GM19324 (cell line): Measurements from ENCODE around the gene ENPP1.
"Not testable (repeated sequence)": the region's sequence is repeated elsewhere in the genome, so short reads cannot be mapped to it uniquely, and the experiment has no call there.

Source experiments
- ATAC-seq: cut with Tn5 transposase; IDR thresholded peaks from one replicate; pipeline ENCODE4 v1.9.1; 2021; ENCODE audit warnings: mild to moderate bottlenecking, moderate library complexity; ENCODE audit not compliant: unreplicated experiment, low FRiP score

The ENPP1 gene

DNA sequence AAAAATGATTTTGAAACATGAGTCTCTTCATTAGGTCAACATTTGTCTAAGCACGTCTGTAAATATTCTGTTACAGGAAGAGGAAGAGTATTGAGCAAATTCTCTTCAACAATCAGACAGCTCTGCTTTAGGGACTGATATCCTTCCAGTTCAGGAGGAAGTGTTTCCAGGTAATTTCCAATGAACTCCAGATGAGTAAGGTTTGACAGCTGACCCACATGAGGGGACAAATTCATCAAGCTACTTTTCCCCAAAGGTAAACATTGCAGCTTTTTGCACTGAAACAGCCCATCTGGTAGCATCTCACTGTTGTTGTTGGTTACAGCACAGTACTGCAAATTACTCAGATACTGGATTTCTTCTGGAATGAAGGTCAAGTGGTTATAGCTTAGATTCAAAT, 18.1 kb downstream of the ENPP1 start:
- ATAC-seq: no peak

DNA sequence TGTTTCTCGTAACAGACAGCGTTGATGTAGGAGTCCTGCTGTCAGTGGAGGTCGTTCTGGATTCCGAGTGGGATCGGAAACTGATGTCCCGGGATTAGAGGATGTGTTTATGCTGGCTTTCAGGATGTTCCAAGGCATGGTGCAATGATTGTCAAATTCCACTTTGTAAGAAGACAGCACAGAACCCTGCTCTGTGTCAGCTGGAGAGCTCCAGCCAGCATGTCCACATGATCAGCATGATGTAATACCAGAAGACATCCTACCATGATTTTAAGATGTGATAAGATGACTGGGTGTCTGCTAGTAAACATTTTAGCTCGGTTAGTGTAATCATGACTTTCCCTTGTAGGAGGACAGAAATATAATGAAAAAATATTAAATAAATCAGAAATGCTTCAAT, 20.3 kb downstream of the ENPP1 start:
- no peak for ATAC-seq

DNA sequence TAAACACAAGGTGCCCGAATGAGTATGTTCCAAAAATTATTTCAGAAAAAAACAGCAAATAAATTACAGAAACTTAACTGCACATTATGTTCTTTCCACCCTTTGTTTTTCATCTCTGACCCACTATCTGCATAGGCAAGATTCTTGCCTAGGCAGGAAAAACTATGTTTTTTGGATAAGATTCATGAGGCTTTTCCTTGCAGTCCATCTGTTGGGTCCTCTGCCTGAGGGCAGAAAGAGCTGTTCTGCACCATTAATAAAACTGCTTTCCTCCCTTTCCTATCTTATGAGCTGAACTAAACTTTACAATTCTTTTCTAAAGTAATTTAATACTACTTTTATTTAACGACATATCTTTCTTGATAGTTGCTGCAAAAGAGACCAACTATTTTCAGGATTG, 21.1 kb downstream of the ENPP1 start:
- no peak for ATAC-seq

DNA sequence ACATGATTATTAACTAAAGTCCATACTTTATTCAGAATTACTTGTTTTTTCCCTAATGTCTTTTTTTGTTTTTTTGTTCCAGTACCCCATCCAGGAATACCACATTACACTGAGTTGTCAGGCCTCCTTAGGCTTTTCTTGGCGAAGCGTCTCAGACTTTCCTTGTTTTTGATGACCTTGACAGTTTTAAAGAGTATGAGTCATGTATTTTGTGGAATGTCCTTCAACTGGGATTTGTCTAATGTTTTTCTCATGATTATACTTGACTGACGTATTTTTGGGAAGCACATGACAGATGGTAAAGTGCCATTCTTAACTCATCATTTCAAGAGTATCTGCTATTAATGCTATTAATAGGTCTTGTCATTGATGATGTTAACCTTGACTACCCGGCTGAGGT, 23.6 kb downstream of the ENPP1 start:
- no peak for ATAC-seq

DNA sequence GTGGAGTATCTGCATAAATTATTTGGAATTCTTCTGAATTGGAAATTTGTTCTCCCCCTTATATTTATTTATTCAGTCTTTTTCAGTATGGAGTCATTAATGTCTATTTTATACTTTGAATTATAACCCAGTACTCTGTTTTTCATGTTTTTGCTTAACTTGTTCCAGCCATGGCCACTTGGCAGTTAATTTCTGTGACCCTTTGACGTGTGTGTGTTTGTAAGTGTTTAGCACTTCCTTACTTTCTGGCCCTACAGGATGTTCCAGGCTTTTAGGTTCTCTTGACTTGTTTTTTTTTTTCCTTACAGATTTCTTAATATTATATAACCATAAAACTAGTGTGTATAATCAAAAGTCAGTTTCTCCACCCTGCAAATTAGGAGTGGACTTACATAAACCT, 24.1 kb downstream of the ENPP1 start:
- no peak for ATAC-seq

DNA sequence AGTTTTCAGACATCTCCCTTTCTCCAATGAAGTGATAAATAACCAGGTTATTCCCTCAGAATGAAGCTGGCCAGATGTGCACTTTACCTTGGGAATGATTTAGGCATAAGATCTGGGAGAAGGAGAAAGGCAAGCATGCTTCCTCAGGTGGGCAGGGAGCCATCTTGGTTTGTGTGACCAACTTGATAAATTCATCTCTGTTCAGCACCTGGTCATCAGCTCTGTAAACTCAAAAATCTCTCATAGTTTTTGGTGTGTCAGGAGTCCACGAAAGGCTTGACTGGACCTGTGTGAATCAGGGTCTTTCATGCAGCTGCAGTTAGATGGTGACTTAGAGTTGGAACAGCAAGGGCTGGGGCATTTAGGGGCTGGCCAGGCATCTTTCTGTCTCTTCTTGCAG, 24.5 kb downstream of the ENPP1 start:
- no peak for ATAC-seq

DNA sequence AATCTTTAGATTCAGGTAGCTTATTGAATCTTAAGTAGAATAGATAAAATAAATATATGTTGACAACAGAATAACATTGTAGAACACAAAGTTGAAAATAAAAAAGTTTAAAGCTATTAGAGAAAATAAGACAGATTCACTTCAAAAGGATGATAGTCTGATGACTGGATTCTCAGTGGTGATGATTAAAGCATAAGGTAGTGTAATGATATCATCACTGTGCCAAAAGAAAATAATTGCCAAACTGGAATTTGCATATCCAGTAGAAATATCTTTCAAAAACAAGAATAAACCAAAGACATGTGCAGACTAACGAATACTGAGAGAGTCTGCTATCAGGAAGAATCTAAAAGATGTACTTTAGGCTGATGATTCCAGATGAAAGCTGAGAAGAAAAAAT, 30.2 kb downstream of the ENPP1 start:
- no peak for ATAC-seq

DNA sequence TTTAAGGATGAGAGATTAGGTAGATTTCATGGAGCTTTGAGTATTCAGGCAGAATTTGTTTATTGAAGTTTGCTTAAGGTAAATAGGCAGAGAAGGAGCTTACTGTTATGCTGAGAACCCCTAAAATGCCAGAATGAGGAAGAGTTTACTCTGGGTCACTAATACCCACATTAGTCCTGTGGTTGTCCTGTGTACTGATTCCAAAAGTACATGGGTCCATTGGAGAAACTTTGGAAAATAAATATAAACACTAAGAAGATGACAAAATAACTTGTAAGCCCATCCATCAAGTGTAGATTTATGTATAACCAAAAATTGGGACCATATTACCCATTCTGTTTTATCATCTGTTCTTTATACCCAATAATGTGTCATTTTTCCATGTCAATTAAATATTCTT, 31.6 kb downstream of the ENPP1 start:
- no peak for ATAC-seq

DNA sequence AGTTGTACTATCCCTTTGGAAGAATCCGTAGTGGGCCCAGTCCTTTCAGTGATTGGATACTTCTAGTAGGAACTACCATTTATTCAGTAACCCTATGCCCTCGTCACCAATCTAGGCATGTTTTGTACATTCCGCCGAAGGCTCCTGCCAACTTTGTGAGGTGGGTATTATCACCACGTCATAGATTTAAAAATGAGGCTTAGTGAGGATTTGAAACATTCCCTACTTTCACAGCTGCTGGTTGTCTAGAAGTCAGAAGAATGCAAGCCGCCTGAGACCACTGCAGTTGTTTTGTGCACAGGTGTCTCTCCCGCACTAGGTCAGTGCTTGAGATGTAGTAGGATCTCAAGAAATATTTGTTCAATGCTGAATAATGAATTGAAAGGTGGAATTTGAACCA, 32.6 kb downstream of the ENPP1 start:
- ATAC-seq: no peak

DNA sequence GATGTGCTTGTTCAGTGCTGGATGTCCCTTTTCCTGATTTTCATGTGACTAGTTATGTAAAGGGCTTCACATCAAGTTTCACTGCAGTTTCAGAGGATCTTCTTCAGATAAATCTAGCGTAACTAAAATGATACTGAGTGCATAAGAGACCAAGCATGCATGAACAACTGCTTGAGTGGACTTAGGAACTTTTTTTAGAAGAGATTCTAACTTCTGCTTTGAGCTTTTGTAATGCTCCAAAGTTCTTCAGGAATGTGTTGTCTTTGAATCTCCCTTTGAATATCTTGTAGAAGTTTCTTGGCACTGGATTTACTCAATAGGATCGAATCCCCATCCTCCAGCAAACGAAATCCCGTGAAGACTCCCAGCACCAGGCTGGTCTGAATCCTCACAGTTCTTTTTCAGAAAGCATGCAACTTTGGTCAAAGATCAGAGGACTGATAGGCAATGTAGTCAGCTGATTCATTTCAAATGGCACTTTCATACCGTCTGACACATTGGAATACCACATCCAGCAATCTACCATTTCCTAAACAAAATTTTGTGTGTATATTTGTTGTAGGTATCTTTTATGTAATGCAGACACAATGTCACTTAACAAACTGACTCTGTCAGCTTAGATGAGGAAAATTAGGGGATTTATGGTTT, 33.2 kb downstream of the ENPP1 start:
- ATAC-seq: no peak

DNA sequence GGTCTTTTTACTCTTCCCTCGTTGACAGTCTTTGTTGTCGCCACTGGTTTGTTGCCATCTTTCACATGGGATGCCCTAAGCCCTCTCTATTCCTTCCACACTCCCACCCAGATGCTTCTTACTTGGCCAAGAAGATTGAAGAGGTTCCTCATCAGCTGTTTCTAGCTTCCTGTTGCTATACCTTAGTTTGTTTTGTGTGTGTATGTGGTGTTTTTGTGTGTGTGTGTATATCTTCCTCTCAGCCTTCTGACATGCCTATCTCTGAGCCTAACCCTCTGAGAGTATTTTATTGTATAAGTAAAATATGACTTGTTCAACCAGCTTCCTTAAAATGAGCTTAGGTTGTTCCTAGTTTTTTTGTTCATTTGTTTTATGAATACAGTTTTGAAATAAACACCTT, 35.9 kb downstream of the ENPP1 start:
- ATAC-seq: no peak

DNA sequence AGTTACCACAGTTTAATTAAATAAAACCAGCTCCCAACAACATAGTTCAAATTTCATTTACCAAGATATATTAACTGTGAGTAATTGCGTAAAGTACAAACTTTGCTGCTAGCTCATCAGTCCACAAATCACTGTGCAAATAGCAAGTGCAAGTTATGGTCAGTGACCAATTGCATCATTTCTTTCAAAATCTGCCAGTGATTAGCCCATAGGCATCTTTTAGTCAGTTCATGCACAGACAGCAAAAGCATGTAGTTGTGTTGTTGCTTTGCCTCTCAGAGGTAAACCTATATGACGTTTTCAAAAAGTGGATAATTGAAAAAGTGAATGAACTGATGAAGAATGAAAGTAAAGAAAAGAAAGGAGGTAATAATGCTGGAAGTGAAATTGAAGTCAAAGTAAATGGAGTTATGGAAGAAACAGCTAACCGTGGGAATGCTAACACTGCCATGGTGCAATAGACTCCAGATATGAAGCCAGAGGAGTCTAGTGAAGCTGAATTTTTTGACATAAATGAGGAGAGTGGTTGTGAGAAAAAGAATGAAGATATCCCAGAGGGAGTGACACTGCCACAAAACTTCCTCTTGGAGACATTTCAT, 36.5 kb downstream of the ENPP1 start:
- no peak for ATAC-seq

DNA sequence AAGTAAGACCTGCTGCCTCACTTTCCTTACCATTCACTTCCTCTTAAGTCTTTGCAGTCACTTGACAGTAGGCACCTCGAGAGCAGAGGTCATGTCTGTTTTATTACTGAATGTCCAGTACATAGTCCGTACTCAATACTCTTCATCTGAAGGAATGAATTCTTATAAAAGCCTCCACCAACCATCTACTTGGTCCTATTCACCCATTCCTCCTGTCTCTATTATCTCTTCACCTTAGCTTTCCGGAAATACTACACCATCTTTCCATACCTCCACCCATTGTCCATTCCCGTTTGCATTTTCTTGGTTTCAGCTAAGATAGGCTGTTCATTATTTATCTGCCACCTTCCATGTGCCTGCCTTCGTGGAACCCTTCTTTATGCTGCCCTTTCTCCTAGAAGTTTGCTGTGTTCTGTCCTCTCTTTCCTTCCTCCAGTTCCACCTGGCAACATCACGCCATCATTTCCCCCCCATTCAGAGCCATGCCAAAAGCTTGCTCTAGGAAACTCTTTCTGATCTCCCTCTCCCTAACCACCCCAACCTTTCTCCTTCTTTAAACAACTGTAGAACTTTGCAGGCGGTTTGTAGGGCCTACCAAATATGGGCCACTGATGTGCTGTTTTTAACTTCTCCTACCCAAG, 38.3 kb downstream of the ENPP1 start:
- no peak for ATAC-seq

DNA sequence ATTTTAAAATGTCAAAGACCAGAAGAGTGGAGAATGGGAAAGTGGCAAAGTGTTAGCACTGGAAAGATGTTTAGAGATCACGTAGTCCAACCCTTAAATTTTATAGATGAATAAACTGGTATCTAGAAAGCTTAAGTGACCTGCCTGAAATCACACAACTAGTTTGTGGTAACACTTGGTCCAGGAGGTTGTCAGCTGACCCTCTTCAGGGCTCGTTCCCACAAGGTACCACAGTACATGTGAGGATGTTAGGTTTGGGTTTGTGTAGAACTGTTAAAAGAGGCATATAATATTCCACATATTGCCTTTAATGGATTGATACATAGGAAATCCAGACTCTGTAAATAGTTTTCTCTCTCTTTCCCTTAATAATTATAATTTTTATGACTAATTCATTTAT, 39.1 kb downstream of the ENPP1 start:
- ATAC-seq: no peak

DNA sequence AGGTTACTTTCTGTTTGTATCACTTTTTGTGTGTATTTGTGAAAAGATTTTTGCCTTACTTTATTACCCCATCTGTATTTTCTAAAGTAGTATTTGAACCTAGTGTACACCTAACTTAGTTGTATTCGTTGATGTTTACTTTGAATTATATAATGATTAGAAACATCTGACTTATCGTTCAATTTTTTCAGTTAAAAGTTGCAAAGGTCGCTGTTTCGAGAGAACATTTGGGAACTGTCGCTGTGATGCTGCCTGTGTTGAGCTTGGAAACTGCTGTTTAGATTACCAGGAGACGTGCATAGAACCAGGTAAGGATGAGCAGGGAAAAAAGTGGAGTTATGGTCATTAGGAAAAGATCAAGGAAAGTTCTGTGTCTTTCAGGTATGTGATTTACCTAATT, 42.0 kb downstream of the ENPP1 start:
- ATAC-seq: no peak

DNA sequence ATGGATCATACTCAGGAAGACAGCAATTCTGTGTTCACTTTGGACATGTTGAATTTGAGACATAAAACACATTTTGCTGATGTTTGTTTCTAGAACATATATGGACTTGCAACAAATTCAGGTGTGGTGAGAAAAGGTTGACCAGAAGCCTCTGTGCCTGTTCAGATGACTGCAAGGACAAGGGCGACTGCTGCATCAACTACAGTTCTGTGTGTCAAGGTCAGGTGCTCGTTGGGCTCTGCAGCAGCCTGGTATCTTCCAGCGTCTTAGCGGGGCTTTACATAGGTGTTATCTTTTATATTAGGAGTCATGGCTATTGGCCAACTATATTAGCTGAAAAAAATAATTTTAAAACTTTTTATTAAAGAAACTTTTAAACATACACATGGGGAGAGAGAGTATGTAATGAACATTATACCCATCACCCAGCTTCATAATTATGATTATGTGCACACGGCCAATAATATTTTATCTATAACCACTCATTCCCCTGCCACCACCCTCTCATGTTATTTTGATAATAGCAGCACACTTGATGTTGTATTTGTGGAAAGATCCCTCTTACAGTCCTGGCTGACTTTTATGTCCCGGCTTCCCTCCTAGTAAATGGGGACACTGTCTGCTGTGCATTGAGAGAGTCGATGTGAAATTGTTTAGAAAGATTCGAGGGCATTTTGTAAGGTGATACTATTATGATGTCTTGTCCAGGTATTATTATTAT, 43.4 kb downstream of the ENPP1 start:
- no peak for ATAC-seq

DNA sequence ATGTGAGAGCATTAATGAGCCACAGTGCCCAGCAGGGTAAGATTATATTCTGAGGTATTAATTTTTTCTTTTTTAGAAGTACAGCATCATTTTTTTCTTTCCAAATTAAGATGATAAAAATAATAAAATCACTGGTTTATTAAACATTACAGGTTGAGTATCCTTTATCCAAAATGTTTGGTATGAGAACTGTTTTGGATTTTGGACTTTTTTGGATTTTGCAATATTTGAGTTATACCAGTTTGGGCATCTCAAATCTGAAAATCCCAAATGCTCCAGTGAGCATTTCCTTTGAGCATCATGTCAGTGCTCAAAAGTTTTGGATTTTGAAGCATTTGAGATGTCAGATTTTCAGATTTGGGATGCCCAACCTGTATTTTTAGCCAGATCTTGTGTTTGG, 44.4 kb downstream of the ENPP1 start:
- no peak for ATAC-seq

DNA sequence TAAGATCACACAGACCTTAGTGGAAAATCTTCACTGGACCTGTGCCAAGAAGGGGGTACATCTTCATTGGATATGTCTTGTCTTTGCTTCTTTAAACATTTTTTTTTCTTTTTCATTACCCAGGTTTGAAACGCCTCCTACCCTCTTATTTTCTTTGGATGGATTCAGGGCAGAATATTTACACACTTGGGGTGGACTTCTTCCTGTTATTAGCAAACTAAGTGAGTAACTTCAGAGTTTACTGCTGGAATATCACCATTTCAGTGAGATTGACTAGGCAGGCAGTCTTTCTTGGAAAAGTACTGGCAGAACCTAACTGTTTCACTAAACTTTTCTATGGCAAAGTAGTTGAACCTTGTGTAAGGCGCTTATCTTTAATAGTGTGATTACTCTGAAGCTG, 47.0 kb downstream of the ENPP1 start:
- no peak for ATAC-seq

DNA sequence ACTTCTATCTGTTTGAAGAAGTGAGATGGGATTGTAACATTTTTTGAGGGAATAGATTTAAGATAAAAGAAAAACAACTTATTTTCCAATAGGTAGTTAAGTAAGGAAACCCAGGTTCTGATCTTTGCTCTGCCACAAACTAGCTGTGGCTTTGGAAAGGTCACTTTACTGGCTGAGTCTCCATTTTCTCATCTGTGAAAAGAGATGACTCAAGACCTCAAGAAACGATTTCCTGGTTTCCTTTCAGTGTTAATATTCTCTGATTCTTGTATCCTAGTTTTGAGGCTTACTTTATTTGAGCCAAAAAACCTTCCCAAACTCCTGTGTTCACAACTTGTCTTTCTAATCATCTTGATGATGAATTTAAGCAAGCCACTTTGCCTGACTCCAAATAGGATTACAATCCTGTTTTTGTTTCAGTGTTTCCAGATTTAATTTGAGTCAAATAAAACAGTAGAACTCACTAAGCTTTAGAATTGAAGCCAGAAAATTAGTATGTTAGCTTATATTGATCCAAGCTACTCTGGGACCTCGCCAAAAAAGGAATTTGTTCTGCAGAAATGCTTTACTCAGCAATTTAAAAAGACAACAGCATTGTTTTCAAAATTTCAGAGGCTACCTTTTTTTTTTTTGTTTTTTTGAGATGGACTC, 51.1 kb downstream of the ENPP1 start:
- ATAC-seq: no peak

DNA sequence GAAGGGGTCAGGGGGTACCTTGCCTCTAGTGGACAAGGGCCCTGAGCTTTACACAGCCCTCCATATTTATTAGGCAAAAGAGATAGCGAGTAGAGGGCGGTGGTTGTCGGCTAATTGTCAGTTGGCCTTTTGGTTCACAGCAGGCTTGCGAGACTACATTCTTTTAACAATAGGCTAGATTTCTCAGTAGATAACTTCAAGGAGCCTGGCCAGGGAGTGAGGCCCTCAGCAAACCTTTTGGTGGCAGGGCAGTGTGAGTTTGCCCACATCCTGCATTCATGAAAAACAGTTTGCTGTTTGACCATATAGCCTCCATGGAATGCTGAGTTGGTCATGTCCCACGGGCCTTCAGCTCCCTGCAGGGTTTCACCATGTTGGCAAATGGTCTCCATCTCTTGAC, 51.8 kb downstream of the ENPP1 start:
- not testable (repeated sequence) for ATAC-seq

DNA sequence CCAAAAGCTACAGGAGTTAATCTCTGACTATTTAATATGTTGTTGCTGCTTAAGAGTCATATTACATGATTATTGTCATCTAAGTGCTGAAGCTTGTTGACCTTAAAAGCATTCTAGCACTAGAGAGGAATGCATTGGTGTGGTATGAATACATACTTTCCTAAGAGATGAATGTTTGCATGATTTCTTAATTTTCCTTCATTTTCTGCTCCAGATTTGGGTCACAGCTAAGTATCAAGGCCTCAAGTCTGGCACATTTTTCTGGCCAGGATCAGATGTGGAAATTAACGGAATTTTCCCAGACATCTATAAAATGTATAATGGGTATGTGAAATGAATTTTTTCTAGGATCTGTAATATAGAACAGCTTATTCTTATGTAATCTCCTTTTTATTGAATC, 53.6 kb downstream of the ENPP1 start:
- ATAC-seq: no peak
